Left cardiac atrium (tissue), 4 donors: ENCODE data around the gene KMT2B. TPM values are rescaled to one million over a fixed set of nuclear protein-coding genes. Genes with fewer than 3 reads are reported as not detected.
"Not testable (repeated sequence)": the region's sequence is repeated elsewhere in the genome, so short reads cannot be mapped to it uniquely, and the experiment has no call there.

ENCODE experiments used
- ATAC-seq, 2 donors: fragments of 200-7000 bp; cut with Tn5 transposase; one replicate each; pipeline ENCODE4 v1.9.1; 2020; ENCODE audit warnings: mild to moderate bottlenecking in 2 of 2, moderate library complexity in 2 of 2
- DNase-seq: peaks from one replicate; pipeline ENCODE4 v3.0.0-alpha.2; 2020
- intact Hi-C, 2 donors: fragments of 100-400 bp; cut with DNase I; formaldehyde crosslinking; loops; one replicate each; pipeline versions ENCODE4 v1.14.1 to v1.15.1; 2022 to 2023
- long read RNA-seq: library from polyadenylated mRNA; unstranded; transcript quantifications from one replicate; pipeline ENCODE4 v2.0.0, GENCODE V29; 2021
- total RNA-seq, 2 donors: library from RNA; stranded (reverse); fragmentation: NEBNext Ultra II Directional; extraction: Animal tissue kit (Norgen Biotek cat#: 25700); gene quantifications; one replicate each; pipeline ENCODE4 v1.2.1, GENCODE V29; 2021
- donor health status: DM: no; HTN: yes; CAD: no.
- donor health status: DM: no; HTN: yes; CAD: no; lungs with severe emphysema.
- donor health status: DM: yes; HTN: yes; CAD: no.
- donor health status: Dilated cardiomyopathy.

KMT2B gene
- 10 to 100 TPM; 15.4 to 17.1 TPM for total RNA-seq
- long read RNA-seq, partial matches to known transcripts: 4 of 4 reads
- long read RNA-seq, other reads (novel, unspliced or antisense): 0 of 4 reads

GRCh38 chr19:35717665-35718344 is at the start of gene KMT2B:
KMT2B (plus strand) TSS chr19:35718003; CDS start chr19:35718019, 16 bp downstream.
- ATAC-seq (peak; percentile 77 to 80), DNase-seq (no peak)
- intact Hi-C loops: loop anchor here (2.0 to 10.0 kb wide), 3 partner anchors 25 to 217 kb away; partner anchors contain the start of genes LRFN3 (in 1 of the 2) and TMEM147 (in 1 of the 2)

GRCh38 chr19:35669566-35669965 is 48.2 kb upstream of the KMT2B start:
- no peak for ATAC-seq
- no peak for DNase-seq
- intact Hi-C loops: no loop called here

- intact Hi-C loops: no loop called here
- ATAC-seq (no peak), DNase-seq (no peak)
These were observed 47.8 kb upstream of the KMT2B start for GRCh38 chr19:35669974-35670373.

- intact Hi-C loops: no loop called here
- ATAC-seq (no peak), DNase-seq (no peak)
These were observed 47.1 kb upstream of the KMT2B start for GRCh38 chr19:35670686-35671085.

- no peak for ATAC-seq
- no peak for DNase-seq
These were observed 46.0 kb upstream of the KMT2B start for GRCh38 chr19:35671818-35672217.

GRCh38 chr19:35673121-35673804 is 44.5 kb upstream of the KMT2B start:
- intact Hi-C loops: no loop called here
- ATAC-seq (peak; percentile 71 to 93), DNase-seq (peak; percentile 65)

More at GRCh38 chr19:35671818-35672217, 46.0 kb upstream of the KMT2B start:
- intact Hi-C loops: no loop called here

- intact Hi-C loops: no loop called here
- ATAC-seq (no peak), DNase-seq (no peak)
These were observed 42.1 kb upstream of the KMT2B start for GRCh38 chr19:35675589-35676140.

- intact Hi-C loops: loop anchor here in 1 of 2 donors (5.0 kb wide), 1 partner anchor 127 kb away; no protein-coding TSS in a partner anchor
- no peak for DNase-seq
- ATAC-seq: no peak
These were observed 28.0 kb upstream of the KMT2B start for GRCh38 chr19:35689836-35690235.

GRCh38 chr19:35691106-35691505 is 26.7 kb upstream of the KMT2B start:
- ATAC-seq, DNase-seq: not testable (repeated sequence)
- intact Hi-C loops: loop anchor here in 1 of 2 donors (5.0 kb wide), 1 partner anchor 126 kb away; no protein-coding TSS in a partner anchor

- DNase-seq (no peak), ATAC-seq (no peak)
- intact Hi-C loops: loop anchor here in 1 of 2 donors (2.0 to 5.0 kb wide), 2 partner anchors 25 to 125 kb away; no protein-coding TSS in a partner anchor
These were observed 25.8 kb upstream of the KMT2B start for GRCh38 chr19:35692010-35692409.

- DNase-seq (no peak), ATAC-seq (peak in 1 of 2 donors; percentile 17)
- intact Hi-C loops: loop anchor here in 1 of 2 donors (2.0 to 5.0 kb wide), 2 partner anchors 23 to 124 kb away; no protein-coding TSS in a partner anchor
These were observed 24.4 kb upstream of the KMT2B start for GRCh38 chr19:35693422-35693821.

- ATAC-seq: peak; percentile 98 to 100
- peak; percentile 88 for DNase-seq
- intact Hi-C loops: loop anchor here in 1 of 2 donors (2.0 to 5.0 kb wide), 3 partner anchors 23 to 239 kb away; no protein-coding TSS in a partner anchor
These were observed 23.8 kb upstream of the KMT2B start for GRCh38 chr19:35693835-35694599.

- DNase-seq: no peak
- no peak for ATAC-seq
- intact Hi-C loops: loop anchor here in 1 of 2 donors (2.0 kb wide), 1 partner anchor 237 kb away; no protein-coding TSS in a partner anchor
These were observed 21.8 kb upstream of the KMT2B start for GRCh38 chr19:35695895-35696422.

- ATAC-seq (no peak), DNase-seq (no peak)
- intact Hi-C loops: no loop called here
These were observed 21.0 kb upstream of the KMT2B start for GRCh38 chr19:35696835-35697234.

GRCh38 chr19:35702223-35703012 is 15.4 kb upstream of the KMT2B start:
- peak; percentile 97 for DNase-seq
- ATAC-seq: peak; percentile 100
- intact Hi-C loops: no loop called here

- intact Hi-C loops: no loop called here
- no peak for ATAC-seq
- DNase-seq: no peak
These were observed 14.5 kb upstream of the KMT2B start for GRCh38 chr19:35703343-35703742.

- no peak for DNase-seq
- intact Hi-C loops: no loop called here
- peak in 1 of 2 donors; percentile 27 for ATAC-seq
These were observed 13.6 kb upstream of the KMT2B start, which contains the start of gene ZBTB32 for GRCh38 chr19:35704218-35704617. ZBTB32 (plus strand) TSS chr19:35704558; CDS start chr19:35714627, 10,069 bp downstream.

- no peak for DNase-seq
- intact Hi-C loops: no loop called here
- ATAC-seq: no peak
These were observed 9.4 kb upstream of the KMT2B start for GRCh38 chr19:35708391-35708790.
